Prostate gland (tissue), 2 donors: ENCODE results near the gene MRFAP1. TPM values are rescaled to one million over a fixed set of nuclear protein-coding genes. Genes with fewer than 3 reads are reported as not detected.
"Not testable (repeated sequence)": the region's sequence is repeated elsewhere in the genome, so short reads cannot be mapped to it uniquely, and the experiment has no call there.

ENCODE experiments used
- DNase-seq: peaks from one replicate; pipeline ENCODE4 v3.0.0-alpha.2; 2019; ENCODE audit warnings: low spot score
- H3K27ac ChIP-seq, 2 donors: fragments of 200-600 bp; sonication (generic); 2 replicates each; pipeline ENCODE4 v1.5.1; 2017 to 2019
- H3K27me3 ChIP-seq: fragments of 200-600 bp; sonication (generic); replicated peaks from 2 replicates; pipeline ENCODE4 v1.5.1; 2019; ENCODE audit not compliant: insufficient read depth
- H3K36me3 ChIP-seq, 2 donors: fragments of 200-600 bp; sonication (generic); 1 replicate in 1 of 2; 2 replicates in 1 of 2; pipeline versions ENCODE4 v1.5.1 to v1.8.1; 2017 to 2019
- H3K4me1 ChIP-seq: fragments of 200-600 bp; sonication (generic); replicated peaks from 2 replicates; pipeline ENCODE4 v1.5.1; 2019
- H3K4me3 ChIP-seq, 2 donors: fragments of 200-600 bp; sonication (generic); 2 replicates each; pipeline ENCODE4 v1.5.1; 2017 to 2019
- H3K9me3 ChIP-seq: fragments of 200-600 bp; sonication (generic); 2 replicates; pipeline ENCODE4 v1.5.1; 2017
- CTCF ChIP-seq, 4 experiments: fragments of 200-600 bp in 2 of 4; fragments of 450-650 bp in 2 of 4; sonication (generic) in 2 of 4; IDR thresholded peaks; 1 replicate in 3 of 4; 2 replicates in 1 of 4; pipeline ENCODE4 v1.5.1; 2016 to 2019; ENCODE audit warnings: antibody characterized with exemption in 4 of 4, mild to moderate bottlenecking in 2 of 4, moderate library complexity in 2 of 4
- POLR2A ChIP-seq: fragments of 450-650 bp; IDR thresholded peaks from one replicate; pipeline ENCODE4 v1.6.1; 2016; ENCODE audit warnings: antibody characterized with exemption, mild to moderate bottlenecking
- POLR2AphosphoS5 ChIP-seq: sonication (generic); formaldehyde crosslinking; IDR thresholded peaks from one replicate; pipeline ENCODE4 v1.6.1; 2017; ENCODE audit warnings: antibody characterized with exemption
- WGBS: methylation state at CpG from one replicate; pipeline ENCODE4 v1.1.5; 2018; 5-methylcytosine and 5-hydroxymethylcytosine counted together
- intact Hi-C: fragments of 100-400 bp; cut with DNase I; formaldehyde crosslinking; loops from one replicate; pipeline ENCODE4 v1.14.2; 2022
- total RNA-seq, 2 donors: library from RNA; depleted of rRNA; stranded (reverse); fragments of >200 nt; gene quantifications; one replicate each; pipeline ENCODE4 v1.1.0, GENCODE V29; 2016

MRFAP1 gene
- total RNA-seq, 2 donors from 2014 or later: 256 to 298 TPM

DNA sequence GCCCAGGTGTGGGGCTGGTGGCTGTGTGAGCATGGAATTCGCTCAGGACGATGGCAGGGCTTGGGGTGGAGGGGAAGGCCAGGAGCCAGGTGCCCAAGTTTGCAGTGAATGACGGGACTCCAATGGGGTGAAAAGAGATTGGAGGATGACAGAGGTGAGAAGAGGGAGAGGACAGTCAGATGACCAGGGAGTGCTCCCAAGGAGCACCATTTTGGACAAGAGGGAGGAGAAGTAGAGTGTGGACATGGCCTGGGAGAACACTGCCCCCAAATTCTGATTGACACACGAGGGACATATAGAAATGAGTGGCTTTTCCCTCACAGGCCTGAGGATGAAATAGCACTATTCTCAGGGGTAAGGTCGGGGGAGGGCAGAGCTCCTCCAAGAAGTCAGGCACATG, 6.7 kb downstream of the MRFAP1 start:
- Histone ChIP-seq H3K36me3 (no peaks in the 10 kb centered on the region), H3K27me3 (no peaks in the 10 kb centered on the region), H3K4me1 (peaks cover 4% of the 10 kb centered on the region), H3K9me3 (no peaks in the 10 kb centered on the region), H3K4me3 (no peak overlapping the region), H3K27ac (no peak overlapping the region)
- WGBS: 81% methylated on average over 5 of the region's 5 CpGs
- no peak for DNase-seq
- intact Hi-C loops: no loop called here
- TF ChIP-seq CTCF (IDR thresholded peaks at IDR 0.05) (no peak), POLR2AphosphoS5 (no peak), POLR2A (no peak)

DNA sequence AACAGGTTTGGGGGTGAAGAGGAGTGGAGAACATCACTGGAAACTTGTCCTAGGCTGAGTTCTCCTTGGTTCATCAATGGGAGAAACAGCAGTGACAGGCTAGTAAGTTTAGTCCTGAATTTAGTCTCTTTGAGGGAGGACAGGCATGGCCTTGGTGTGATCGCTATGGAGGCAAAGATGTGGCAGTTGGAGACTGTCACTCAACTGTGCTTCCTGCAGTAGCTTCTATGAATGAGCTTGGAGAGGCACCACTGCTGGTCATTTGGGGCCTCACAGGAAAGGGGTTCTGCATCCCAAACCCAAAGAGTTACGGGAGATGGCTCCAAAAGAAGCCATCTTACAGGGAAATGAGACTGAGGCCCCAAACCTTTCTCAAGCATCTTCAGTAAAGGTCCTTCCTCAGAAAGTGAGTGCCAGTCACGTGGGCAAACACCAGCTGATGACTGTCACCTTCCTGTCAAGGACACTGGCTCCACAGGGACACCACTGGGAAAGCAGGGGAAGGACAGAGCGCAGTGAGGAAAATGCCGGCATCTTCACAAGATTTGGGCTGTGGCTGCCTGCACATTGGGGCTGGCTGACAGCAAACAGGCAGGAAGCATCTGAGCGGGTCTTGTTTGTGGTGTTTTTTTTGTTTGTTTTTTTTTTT, 7.2 kb downstream of the MRFAP1 start:
- no peak for DNase-seq
- no peaks in the 10 kb centered on the region for H3K27me3 ChIP-seq
- 67% methylated on average over 6 of the region's 6 CpGs for WGBS
- H3K9me3 ChIP-seq: no peaks in the 10 kb centered on the region
- no peak overlapping the region for H3K4me3 ChIP-seq
- H3K36me3 ChIP-seq: no peaks in the 10 kb centered on the region
- H3K4me1 ChIP-seq: no peaks in the 10 kb centered on the region
- H3K27ac ChIP-seq: no peak overlapping the region
- intact Hi-C loops: no loop called here
- no peak for TF ChIP-seq POLR2AphosphoS5
- no peak for TF ChIP-seq POLR2A
- no peak for TF ChIP-seq CTCF (IDR thresholded peaks at IDR 0.05)

DNA sequence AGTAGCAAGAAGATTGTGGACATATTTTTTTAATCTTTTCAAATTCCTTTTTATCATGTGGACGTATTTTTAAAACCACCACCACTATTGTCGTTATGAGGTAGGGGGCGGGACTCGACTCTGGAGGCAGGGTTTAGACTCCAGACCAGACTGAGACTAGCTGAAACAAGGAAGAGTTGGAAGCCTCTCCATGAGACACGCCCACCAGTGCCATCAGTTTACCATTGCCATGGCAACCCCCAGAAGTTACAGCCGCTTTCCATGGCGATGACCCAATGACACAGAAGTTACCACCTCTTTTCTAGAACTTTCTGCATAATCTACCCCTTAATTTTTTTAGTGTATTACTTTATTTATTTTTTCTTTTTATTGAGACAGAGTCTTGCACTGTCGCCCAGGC, 8.7 kb downstream of the MRFAP1 start:
- H3K9me3 ChIP-seq: no peaks in the 10 kb centered on the region
- DNase-seq: no peak
- no peak for TF ChIP-seq POLR2A
- TF ChIP-seq POLR2AphosphoS5: no peak
- no peak for TF ChIP-seq CTCF (IDR thresholded peaks at IDR 0.05)
- no peak overlapping the region for H3K4me3 ChIP-seq
- no peaks in the 10 kb centered on the region for H3K27me3 ChIP-seq
- 89% methylated on average over 8 of the region's 8 CpGs for WGBS
- intact Hi-C loops: no loop called here
- no peak overlapping the region for H3K27ac ChIP-seq
- H3K4me1 ChIP-seq: no peaks in the 10 kb centered on the region
- no peaks in the 10 kb centered on the region for H3K36me3 ChIP-seq

DNA sequence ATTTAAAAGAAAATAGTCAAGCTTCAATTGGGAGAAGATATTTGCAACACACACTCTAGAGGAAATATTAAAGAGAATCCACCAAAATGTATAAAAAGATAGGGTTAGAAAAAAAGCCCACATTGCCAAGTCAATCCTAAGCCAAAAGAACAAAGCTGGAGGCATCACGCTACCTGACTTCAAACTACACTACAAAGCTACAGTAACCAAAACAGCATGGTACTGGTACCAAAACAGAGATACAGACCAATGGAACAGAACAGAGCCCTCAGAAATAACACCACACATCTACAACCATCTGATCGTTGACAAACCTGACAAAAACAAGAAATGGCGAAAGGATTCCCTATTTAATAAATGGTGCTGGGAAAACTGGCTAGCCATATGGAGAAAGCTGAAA, 13.7 kb downstream of the MRFAP1 start:
- WGBS: 80% methylated on average over 3 of the region's 3 CpGs
- H3K9me3 ChIP-seq, DNase-seq, intact Hi-C loops, H3K4me1 ChIP-seq, H3K4me3 ChIP-seq, H3K27ac ChIP-seq, H3K27me3 ChIP-seq, H3K36me3 ChIP-seq: not testable (repeated sequence)

DNA sequence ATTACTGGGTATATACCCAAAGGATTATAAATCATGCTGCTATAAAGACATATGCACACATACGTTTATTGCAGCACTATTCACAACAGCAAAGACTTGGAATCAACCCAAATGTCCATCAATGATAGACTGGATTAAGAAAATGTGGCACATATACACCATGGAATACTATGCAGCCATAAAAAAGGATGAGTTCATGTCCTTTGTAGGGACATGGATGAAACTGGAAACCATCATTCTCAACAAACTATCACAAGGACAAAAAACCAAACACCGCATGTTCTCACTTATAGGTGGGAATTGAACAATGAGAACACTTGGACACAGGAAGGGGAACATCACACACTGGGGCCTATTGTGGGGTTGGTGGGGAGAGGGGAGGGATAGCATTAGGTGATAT, 14.8 kb downstream of the MRFAP1 start:
- H3K9me3 ChIP-seq, H3K4me3 ChIP-seq, H3K4me1 ChIP-seq, H3K36me3 ChIP-seq, DNase-seq, H3K27ac ChIP-seq, H3K27me3 ChIP-seq, intact Hi-C loops: not testable (repeated sequence)
- WGBS: 70% methylated on average over 2 of the region's 2 CpGs

DNA sequence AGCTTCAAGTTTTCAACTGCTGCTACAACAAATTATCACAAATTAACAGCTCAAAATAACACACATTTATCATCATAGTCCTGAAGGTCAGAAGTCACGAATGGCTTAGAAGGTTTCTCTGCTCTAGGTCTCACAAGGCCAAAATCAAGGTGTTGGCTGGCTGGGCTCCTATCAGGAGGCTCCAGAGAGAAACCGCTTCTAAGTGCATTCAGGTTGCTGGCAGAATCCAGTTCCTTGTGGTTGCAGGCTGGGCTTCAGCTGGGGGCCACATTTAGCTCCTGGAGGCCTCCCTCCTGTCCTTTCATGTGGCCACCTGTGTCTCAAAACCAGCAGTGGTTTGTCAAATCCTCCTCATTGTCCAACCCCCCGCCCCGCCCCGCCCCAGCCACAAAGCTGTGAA, 15.4 kb downstream of the MRFAP1 start:
- 95% methylated on average over 5 of the region's 5 CpGs for WGBS
- no peak for TF ChIP-seq CTCF (IDR thresholded peaks at IDR 0.05)
- TF ChIP-seq POLR2A: no peak
- TF ChIP-seq POLR2AphosphoS5: no peak
- no peak for DNase-seq
- Histone ChIP-seq H3K27me3 (no peaks in the 10 kb centered on the region), H3K27ac (no peak overlapping the region), H3K4me1 (no peaks in the 10 kb centered on the region), H3K4me3 (no peak overlapping the region), H3K9me3 (no peaks in the 10 kb centered on the region), H3K36me3 (no peaks in the 10 kb centered on the region)
- intact Hi-C loops: no loop called here
